Measurements from ENCODE around the gene RASAL2. TPM values are rescaled to one million over a fixed set of nuclear protein-coding genes. Genes with fewer than 3 reads are reported as not detected.

RASAL2 gene
- total RNA-seq, 4 donors from 2014 or later: 19.7 to 36.7 (median 27.4) TPM

DNA sequence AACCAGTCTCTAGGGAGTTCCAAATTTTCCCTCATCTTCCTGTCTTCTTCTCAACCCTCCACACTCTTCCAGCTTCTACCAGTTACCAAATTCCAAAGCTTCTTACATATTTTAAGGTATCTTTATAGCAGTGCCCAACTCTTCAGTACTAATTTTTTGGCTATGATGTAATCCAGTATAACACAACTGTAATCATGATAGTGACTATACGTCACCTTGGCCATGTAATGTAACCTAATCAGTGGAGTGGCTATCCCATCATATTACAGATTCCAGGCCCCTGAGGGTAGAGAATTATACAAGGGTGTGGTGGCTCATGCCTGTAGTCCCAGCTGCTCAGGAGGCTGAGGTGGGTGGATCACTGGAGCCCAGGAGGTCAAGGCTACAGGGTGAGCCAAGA, 259.6 kb downstream of the RASAL2 start:
- no peak for TF ChIP-seq CTCF (IDR thresholded peaks at IDR 0.05; ENCODE audit: low read depth)

DNA sequence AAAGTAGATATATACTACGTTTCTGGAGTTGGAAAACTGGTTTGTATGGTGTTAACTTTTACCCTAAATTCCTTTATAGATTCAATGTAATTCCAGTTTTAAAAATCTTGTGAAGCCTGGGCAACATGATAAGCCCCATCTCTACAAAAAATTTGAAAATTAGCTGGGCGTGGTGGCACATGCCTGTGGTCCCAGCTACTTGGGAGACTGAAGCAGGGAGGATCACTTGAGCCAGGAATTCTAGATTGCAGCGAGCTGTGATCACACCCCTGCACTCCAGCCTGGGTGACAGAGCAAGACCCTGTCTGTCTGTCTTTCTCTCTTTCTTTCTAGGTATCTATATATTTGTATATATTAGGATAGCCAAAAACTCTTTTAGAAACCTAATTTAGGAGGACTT, 260.9 kb downstream of the RASAL2 start:
- no peak for TF ChIP-seq CTCF (IDR thresholded peaks at IDR 0.05; ENCODE audit: low read depth)

- no peak for TF ChIP-seq CTCF (IDR thresholded peaks at IDR 0.05; ENCODE audit: low read depth)
Observed at GRCh38 chr1:178356299-178356698, 262.4 kb downstream of the RASAL2 start.

DNA sequence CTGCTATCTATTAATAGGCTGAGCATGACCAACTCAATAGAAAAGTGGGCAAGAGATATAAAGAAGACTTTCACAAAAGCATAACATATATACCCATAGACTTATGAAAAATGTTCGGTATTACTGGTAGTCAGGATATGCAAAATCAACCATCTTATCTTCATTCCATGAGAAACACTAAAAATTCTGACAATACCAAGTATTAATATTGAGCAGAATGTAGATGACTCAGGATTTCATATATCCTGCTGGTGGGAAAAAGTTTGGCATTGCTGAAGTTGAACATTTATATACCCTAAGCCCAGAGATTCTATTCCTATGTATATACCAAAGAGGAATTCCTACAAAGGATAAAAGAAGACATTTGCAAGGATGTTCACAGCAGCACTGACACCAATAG, 264.6 kb downstream of the RASAL2 start:
- no peak for TF ChIP-seq CTCF (IDR thresholded peaks at IDR 0.05; ENCODE audit: low read depth)

DNA sequence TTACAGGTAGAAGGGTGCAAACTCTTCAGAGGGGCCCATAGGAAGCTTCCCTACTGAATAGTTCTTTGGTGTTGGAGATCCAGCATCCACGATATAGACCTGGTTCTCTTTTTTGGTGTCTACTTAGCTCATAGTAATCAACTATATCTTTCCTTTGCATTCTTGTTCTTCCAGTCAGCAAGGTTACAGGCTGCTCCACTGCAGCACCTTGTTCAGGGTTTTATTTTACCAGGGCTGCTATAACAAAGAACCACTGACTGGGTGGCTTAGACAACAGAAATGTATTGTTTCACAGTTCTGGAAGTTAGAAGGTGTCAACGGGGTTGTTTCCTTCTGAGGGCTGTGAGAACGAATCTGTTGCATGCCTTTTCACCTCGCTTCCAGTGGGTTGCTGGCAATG, 266.5 kb downstream of the RASAL2 start:
- TF ChIP-seq CTCF (IDR thresholded peaks at IDR 0.05; ENCODE audit: low read depth): no peak

DNA sequence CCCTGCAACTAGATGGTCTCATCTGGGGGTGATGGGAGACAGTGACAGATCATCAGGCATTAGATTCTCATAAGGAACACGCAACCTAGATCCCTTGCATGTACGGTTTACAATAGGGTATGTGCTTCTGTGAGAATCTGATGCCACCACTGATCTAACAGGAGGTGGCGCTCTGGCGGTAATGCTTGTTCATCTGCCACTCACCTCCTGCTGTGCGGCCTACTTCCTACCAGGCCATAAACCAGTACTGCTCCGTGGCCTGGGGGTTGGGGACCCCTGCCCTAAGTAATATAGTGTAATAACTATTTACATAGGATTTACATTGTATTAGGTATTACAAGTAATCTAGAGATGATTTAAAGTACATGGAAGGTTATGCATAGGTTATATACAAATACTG, 267.9 kb downstream of the RASAL2 start:
- TF ChIP-seq CTCF (IDR thresholded peaks at IDR 0.05; ENCODE audit: low read depth): no peak

GRCh38 chr1:178362747-178363146, 268.8 kb downstream of the RASAL2 start:
- no peak for TF ChIP-seq CTCF (IDR thresholded peaks at IDR 0.05; ENCODE audit: low read depth)

Data from subcutaneous adipose tissue (tissue), 4 donors.